ENCODE measurements around the gene RPL22.

The RPL22 gene

GRCh38 chr1:6200188-6200809 is 904 bp upstream of the RPL22 start:
- DNase-seq, result no peak

DNA sequence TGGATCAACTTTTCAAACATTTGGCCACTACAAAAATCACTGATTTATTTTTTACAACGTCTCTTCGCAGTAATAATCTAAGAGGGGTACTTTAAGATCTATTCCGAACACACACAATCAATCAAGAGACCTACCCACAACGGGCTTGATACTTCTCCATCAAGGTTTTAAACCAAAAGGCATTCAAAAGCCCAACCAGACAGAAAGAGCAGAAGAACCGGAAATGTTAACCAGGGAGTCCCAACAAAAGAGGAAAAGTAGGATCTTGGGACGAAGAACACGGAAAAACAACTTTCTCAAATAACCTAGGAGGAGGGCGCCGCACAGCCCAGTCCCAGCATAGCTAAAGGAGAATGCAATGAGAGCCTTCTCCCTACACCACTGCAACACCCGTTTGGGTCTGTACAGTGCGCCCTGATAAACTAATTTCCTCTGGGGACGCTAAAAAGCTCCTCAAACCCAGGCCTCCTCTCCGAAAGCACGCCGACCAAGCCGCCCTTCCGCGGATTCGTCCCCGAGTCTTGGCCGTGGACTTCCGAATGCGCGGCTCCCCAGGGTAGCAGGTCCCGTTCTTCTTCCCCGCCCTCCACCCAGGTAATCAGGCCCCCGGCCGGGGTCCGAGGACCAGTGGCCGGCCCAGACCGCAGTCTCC is 623 bp downstream of the RPL22 start:
- DNase-seq, result no peak

DNA sequence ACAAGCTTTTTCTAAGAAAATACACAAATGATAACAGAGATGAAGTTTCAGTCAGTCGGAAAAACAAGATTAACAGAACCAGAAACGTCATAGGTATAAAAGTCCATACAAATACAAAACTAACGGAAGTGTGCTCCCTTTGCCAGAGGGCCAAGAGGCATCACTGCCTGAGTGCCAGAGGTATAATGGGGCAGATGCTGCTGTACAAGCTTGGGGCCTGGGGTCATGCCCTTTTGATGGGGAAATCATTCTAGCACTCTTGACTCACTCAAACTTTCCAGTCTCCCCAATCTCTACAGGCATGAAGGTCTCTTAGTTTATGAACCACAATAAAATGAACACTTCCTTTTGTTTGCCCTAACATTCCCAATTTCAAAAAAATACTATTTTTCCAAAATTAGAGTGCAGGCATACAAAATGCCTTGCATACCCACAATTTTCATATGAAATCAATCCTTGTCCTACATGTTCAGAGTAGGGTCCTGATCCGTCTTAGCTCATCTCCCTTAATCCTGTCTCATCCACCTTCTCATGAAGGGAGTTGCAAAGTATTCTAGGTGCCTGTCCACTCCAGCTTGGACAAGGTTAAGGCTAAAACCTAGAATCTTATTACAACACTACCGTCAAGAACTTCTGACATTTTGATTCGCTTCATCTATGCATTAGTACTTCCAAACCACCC is 1.5 kb downstream of the RPL22 start:
- no peak for DNase-seq

DNA sequence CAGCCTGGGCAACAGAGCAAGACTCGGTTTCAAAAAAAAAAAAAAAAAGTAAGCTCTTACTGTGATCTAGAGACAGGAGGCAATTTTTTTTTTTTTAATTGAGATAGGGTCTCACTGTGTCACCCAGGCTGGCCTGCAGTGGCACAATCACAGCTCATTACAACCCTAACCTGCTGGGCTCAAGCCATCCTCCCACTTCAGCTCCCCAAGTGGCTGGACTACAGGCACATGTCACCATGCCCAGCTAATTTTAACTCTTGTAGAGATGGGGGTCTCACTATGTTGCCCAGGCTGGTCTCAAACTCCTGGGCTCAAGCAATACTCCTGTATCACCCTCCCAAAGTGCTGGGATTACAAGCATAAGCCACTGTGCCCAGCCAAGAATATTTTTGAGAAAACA is 7.4 kb downstream of the RPL22 start:
- no peak for DNase-seq

- no peak for DNase-seq
Measured at GRCh38 chr1:6188466-6188865, 10.9 kb downstream of the RPL22 start.

DNA sequence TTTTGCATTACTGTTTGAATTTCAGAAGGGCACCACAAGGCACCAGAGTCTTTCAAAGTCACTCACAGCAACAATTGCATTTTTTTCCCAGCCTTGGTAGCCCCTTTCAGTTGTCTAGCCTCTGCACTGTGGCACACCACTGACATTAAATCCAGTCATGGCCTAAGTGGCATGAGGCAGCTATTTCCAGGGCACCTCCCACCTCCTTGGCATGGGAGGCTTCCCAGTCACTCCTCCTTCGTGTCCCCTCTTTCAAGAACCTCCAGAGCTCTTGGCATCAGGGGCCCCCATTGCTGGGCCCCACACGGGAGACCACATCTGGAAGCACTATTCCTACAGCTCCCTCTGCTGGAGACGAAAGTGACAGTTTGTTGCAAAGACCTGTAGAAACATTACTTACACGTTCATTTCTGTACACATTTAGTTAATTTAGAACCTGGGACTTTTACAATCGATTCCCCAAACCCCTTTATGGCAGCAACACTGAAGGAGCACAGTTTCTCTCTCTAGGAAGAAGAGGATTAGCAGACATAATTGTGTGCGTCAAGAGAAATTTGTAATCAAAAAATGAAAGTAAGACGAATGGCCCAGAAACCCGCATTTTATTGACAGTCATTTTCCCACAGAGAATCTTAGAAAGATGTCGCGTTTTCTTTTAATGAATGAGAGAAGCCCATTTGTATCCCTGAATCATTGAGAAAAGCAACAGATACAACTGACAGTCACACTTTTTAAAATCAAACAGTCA is 13.6 kb downstream of the RPL22 start:
- DNase-seq, result no peak

DNA sequence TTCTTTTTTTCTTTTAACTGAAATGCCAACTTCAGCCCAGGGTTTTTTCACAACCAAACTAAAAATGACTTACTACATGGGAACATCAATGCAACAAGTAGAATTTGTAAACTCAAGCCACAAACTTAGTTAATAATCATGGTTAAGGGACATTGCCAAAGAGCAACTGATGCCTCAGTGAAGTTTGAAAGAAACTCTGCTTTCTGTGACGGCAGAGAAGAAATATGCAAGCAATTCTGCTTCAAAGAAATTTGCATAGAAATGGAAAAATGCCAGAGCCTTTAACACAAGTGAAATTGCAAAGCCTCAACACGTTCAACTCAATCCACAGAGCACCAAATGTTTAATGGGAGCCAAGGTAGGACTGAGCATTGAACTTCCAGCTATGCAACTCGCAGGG is 14.2 kb downstream of the RPL22 start:
- DNase-seq, result no peak

- DNase-seq, result no peak
Measured at GRCh38 chr1:6184083-6184783, 15.2 kb downstream of the RPL22 start.

DNA sequence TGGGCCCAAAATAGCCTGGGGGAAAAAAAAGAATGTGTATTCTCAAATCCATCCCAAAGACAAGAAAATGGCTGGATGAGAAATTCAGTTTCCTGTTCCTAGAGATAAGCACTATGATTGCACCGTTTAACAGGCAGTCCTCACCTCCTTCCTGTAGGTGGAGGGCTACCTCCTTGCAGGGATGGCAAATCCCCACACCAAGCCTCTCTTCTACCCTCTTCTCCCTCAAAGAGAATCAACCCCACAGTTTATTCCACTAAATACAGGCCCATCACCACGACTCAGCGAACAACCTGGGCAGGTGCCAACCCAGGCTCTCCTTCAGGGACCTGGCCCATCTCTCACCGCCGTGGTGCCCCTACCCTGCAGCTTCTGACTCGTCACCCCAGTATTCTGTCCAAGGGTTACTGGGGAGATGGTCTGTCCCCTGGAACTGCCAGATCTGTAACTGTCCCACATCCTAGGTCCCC is 15.8 kb downstream of the RPL22 start:
- DNase-seq, result no peak

DNA sequence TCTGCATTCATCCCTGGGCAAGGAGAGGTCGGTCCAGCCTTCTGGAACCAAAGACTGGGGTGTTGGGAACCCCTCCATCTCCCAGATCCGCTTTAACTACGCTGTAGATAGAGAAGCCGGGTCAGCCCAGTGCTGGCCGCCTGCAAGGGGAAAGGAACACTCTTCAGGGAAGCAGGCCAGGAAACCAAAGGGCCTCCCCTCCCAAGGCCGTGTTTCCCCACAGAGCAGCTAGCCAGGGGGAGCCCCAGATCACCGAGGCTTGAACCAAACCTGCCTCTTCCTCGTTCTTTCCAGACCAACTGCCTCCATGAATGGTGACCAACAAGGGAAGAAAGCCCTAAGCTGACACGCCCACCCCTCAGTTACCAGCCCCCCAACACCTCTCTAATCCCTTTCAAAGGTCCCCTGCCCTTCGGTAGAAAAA is 18.0 kb downstream of the RPL22 start:
- no peak for DNase-seq

DNA sequence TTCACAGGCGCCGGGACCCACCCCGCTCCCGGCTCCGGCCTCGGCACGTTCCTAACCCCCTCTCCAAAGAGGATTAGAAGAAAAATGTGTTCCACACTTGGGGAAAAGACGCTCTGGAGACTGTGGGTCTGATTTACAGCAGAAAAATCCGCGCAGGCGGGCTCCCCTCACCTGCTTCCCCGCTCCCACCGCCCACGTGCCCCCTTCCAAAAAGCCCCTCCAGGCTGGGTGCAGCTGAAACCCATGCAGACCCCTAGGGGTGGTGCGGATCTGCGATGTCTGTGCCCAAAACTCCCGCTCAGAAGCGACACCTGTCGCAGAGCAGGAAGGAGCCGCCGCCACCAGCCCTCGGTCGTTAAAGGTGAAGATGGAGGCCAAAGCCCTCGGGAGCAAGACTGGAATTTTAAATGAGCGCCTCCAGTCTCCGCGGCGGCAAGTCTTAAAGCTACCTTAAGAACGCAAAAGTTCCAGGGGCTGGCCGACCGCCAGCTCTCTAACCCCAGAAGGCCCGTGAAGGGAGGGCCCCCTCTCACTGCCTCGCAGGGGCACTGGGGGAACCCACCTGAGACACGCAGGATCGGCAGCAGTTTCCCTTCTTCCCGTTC is 18.6 kb downstream of the RPL22 start:
- DNase-seq, result no peak

DNA sequence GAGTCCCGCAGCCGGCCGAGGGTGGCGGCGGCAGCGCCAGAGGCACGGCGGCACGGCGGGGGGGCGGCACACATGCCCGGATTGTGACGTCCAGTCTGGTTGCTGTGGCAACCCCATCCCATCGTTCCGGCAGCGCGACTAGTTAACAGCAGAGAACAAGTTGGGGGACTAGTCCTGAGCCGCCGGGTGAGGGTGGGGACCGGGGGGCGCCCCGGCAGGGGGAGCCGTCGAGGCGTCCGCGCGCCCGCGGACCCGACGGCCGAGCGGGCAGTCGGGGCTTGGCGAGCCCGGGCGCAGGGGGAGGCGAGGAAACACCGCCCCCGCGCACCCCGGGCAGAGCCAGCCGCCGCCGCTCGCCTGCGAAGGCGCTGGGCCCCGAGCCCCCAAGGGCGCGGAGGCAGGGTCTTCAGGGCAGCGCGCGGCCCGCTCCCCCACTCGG is 19.1 kb downstream of the RPL22 start, which contains the start of gene CHD5:
CHD5 (minus strand) TSS at position 54 of the 439 bp plus-strand sequence. CDS start 298 bp downstream, outside the sequence.
- DNase-seq, result peak; percentile 12

DNA sequence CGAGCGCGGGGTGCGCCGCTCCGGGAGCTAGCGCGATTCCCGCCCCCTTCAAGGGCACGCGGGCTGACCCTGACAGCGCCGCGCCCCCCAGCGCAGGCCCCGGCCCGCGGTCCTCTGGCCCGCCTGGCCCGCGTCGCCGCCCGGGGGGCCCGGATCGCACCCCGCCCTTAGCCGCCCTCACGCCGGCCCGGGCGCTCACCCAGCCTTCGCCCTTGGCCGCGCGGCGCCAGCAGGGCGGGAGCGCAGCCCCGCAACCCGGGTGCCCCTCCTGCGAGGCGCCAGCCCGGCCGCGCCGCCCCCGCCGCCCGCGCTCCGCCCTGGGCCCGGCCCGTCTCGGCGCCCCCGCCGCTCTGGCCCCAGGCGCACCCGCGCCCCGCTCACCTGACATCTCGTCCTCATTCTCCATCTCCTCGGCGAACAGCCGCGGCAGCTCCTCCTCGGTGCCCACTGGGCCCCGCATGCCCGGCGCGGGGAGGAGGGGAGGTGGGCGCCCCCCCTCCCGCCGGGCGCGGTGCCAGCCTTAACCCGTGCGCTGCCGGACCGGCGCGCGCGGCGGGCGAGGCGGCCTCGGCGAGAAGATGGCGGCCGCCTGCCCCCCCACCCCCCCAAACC is 19.7 kb downstream of the RPL22 start:
- no peak for DNase-seq

- DNase-seq, result peak; percentile 7
Measured at GRCh38 chr1:6178751-6179563, 20.4 kb downstream of the RPL22 start.

DNA sequence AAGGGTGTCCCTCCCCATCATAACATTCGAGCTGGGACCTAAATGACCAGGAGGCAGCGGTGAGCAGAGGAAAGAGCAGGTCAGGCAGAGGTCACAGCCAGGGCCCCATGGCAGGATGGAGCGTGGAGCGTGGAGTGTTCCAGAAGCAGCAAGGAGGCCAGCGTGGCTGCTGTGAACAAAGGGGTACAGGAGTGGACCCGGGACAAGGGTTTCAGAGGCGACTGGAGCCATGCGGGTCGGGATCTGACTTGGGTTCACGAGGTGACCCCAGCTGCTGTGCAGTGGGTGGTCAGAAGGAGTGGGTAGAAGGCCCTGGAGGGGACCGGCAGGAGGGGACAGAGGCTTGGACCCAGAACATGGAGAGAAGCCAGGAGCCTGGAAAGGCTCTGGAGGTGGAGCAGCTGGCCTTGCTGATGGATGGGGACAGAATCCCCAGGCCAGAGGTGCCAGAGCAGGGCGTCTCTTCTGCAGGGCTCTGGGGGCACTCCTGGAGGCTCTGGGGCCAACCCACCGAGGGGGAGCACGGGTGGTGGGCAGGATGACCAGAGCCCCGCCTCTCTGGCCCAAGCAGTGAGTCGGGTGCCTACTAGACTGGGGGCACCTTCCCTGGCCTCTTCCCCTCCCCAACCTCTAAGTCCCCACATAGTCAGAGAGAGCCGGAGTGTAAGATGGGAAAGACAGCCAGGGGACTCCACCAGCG is 21.6 kb downstream of the RPL22 start:
- DNase-seq, result no peak

DNA sequence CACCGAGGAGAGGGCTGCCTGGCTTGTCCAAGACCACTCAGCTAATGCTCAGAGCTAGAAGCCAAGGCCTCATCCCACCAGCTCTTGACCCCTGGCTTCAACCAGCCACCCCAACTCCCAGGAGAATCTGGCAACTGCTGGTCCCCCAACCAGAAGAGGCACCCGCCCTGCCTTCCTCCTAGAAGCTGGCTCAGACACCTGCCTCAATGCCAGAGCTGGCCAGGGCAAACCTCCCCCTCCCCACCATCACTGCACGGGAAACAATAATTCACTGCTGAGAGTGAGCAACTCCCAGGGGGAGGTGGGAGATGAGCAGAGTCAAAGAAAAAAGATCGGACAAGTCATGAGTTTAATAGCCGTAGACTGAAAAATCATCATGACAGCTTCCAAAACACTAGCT is 22.6 kb downstream of the RPL22 start:
- DNase-seq, result no peak

- no peak for DNase-seq
Measured at GRCh38 chr1:6175411-6175828, 24.0 kb downstream of the RPL22 start.

DNA sequence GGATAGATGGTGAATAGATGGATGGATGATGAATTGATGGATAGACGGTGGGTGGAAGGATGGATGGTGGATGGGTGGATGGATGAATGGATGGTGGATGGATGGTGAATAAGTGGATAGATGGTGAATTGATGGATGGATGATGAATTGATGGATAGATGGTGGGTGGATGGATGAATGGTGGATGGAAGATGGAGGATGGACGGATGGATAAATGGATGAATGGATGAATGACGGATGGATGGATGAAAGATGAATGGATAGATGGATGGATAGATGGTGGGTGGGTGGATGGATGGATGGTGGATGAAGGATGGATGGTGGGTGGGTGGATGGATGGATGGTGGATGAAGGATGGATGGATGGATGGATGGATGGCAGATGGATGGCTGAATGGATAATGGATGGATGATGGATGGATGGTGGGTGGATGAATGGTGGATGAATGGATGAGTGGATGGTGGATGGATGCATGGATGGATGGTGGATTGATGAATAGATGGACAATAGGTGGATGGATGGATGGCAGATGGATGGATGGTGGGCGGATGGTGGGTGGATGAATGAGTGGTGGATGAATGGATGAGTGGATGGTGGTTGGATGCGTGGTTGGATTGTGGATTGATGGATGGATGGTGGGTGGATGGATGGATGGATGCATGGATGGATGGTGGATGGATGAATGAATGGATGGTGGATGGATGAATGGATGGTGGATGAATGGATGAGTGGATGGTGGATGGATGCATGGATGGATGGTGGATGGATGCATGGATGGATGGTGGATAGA is 24.6 kb downstream of the RPL22 start:
- DNase-seq, result no peak

DNA sequence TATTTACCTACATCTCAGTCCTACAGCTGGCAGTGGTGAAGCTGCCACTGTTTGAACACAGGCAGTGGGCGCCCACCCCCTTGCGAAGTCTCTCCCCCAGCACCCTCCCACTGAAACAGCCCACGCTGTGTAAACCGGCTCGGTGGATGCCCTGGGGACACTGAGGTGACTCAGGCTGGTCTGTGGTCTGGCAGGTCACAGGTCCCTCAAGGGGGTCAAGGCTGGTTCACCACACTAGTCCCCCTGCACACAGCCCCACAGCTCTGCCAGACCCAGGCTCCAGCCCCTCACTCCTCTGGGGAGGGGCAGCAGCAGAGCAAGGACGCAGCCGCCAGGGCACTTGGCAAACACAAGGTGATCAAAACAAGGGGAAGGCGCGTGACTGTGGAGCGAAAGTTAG is 26.8 kb downstream of the RPL22 start:
- DNase-seq, result no peak

Measured in NCI-H526 treated with DMSO at 0.1 percent for 48 hours (cell line).